Measurements from ENCODE around the gene PLLP. TPM values are rescaled to one million over a fixed set of nuclear protein-coding genes. Genes with fewer than 3 reads are reported as not detected.

PLLP gene
- total and polyA plus RNA-seq, 2 donors (not counting 1 experiment from before 2014, with no cell fraction given): 0.15 TPM; not detected in 1

GRCh38 chr16:57263541-57264351 lies 20.7 kb downstream of the PLLP start:
- peaks cover 9% of the 10 kb centered on the region for H3K4me1 Mint-ChIP-seq
- no peak for ATAC-seq (ENCODE audit: low read depth)
- H3K27me3 Mint-ChIP-seq: no peaks in the 10 kb centered on the region
- no peak overlapping the region for H3K27ac ChIP-seq (ENCODE audit: low read length in 2 of 2)
- intact Hi-C loops (cut with micrococcal nuclease): no loop called here
- no peak overlapping the region for H3K4me3 ChIP-seq (ENCODE audit: control extremely low read depth in 1 of 5, extremely low read depth in 1 of 5, insufficient read depth in 1 of 5, low read depth in 2 of 5, low read length in 4 of 5)
- H4K20me1 ChIP-seq (ENCODE audit: control insufficient read depth, insufficient read depth, low read length, poor library complexity, severe bottlenecking): no peaks in the 10 kb centered on the region
- TF ChIP-seq EZH2 (IDR thresholded peaks at IDR 0.05; ENCODE audit: borderline replicate concordance, insufficient read depth, low read depth, low read length, poor library complexity, severe bottlenecking) (no peak), CTCF (IDR thresholded peaks at IDR 0.05) (no peak)
- H3K79me2 ChIP-seq (ENCODE audit: control insufficient read depth, insufficient read depth, low read length): no peaks in the 10 kb centered on the region
- H2AFZ ChIP-seq (ENCODE audit: insufficient read depth, low read depth, low read length, poor library complexity, severe bottlenecking): no peak overlapping the region
- DNase-seq: no peak
- ChIA-PET POLR2A (no interaction called here), CTCF (no interaction called here)
- no peaks in the 10 kb centered on the region for H3K36me3 ChIP-seq (replicated peaks in 1 of 2; ENCODE audit: control extremely low read depth in 1 of 2, control insufficient read depth in 1 of 2, extremely low read depth in 1 of 2, insufficient read depth in 2 of 2, low read length in 1 of 2)
- 93% methylated on average over 14 of the region's 18 CpGs for WGBS (ENCODE audit: insufficient coverage)
- H3K9ac ChIP-seq (ENCODE audit: low read length): no peak overlapping the region
- H3K27ac Mint-ChIP-seq: no peak overlapping the region
- peaks cover 0 to 15% of the 10 kb centered on the region in 2 donors for H3K4me1 ChIP-seq (ENCODE audit: control insufficient read depth in 2 of 2, insufficient read depth in 2 of 2, low read length in 2 of 2)
- no peaks in the 10 kb centered on the region for H3K27me3 ChIP-seq (replicated peaks in 1 of 4; ENCODE audit: control extremely low read depth in 1 of 4, control insufficient read depth in 3 of 4, insufficient read depth in 4 of 4, low read length in 3 of 4)
- H3K4me2 ChIP-seq (replicated peaks; ENCODE audit: low read depth, low read length, poor library complexity, severe bottlenecking): no peak overlapping the region
- H3K4me3 Mint-ChIP-seq: no peak overlapping the region
- no peaks in the 10 kb centered on the region for H3K9me3 ChIP-seq (ENCODE audit: control extremely low read depth in 1 of 3, control insufficient read depth in 2 of 3, insufficient read depth in 1 of 3, low read length in 2 of 3)
- no peaks in the 10 kb centered on the region for H3K9me3 Mint-ChIP-seq (ENCODE audit: insufficient read depth)

GRCh38 chr16:57262841-57263540 lies 21.5 kb downstream of the PLLP start:
- TF ChIP-seq CTCF (IDR thresholded peaks at IDR 0.05) (no peak), EZH2 (IDR thresholded peaks at IDR 0.05; ENCODE audit: borderline replicate concordance, insufficient read depth, low read depth, low read length, poor library complexity, severe bottlenecking) (no peak)
- Histone ChIP-seq H3K4me2 (replicated peaks; ENCODE audit: low read depth, low read length, poor library complexity, severe bottlenecking) (no peak overlapping the region), H3K79me2 (ENCODE audit: control insufficient read depth, insufficient read depth, low read length) (no peaks in the 10 kb centered on the region), H3K27me3 (replicated peaks in 1 of 4; ENCODE audit: control extremely low read depth in 1 of 4, control insufficient read depth in 3 of 4, insufficient read depth in 4 of 4, low read length in 3 of 4) (no peaks in the 10 kb centered on the region), H3K9me3 (ENCODE audit: control extremely low read depth in 1 of 3, control insufficient read depth in 2 of 3, insufficient read depth in 1 of 3, low read length in 2 of 3) (no peaks in the 10 kb centered on the region), H3K36me3 (replicated peaks in 1 of 2; ENCODE audit: control extremely low read depth in 1 of 2, control insufficient read depth in 1 of 2, extremely low read depth in 1 of 2, insufficient read depth in 2 of 2, low read length in 1 of 2) (no peaks in the 10 kb centered on the region), H2AFZ (ENCODE audit: insufficient read depth, low read depth, low read length, poor library complexity, severe bottlenecking) (no peak overlapping the region), H3K27ac (ENCODE audit: low read length in 2 of 2) (no peak overlapping the region), H3K4me1 (ENCODE audit: control insufficient read depth in 2 of 2, insufficient read depth in 2 of 2, low read length in 2 of 2) (peaks cover 0 to 15% of the 10 kb centered on the region in 2 donors), H3K9ac (ENCODE audit: low read length) (no peak overlapping the region), H3K4me3 (ENCODE audit: control extremely low read depth in 1 of 5, extremely low read depth in 1 of 5, insufficient read depth in 1 of 5, low read depth in 2 of 5, low read length in 4 of 5) (no peak overlapping the region), H4K20me1 (ENCODE audit: control insufficient read depth, insufficient read depth, low read length, poor library complexity, severe bottlenecking) (no peaks in the 10 kb centered on the region)
- DNase-seq: no peak
- no peak for ATAC-seq (ENCODE audit: low read depth)
- CTCF ChIA-PET: no interaction called here
- H3K4me3 Mint-ChIP-seq: no peak overlapping the region
- no peaks in the 10 kb centered on the region for H3K9me3 Mint-ChIP-seq (ENCODE audit: insufficient read depth)
- intact Hi-C loops (cut with micrococcal nuclease): no loop called here
- POLR2A ChIA-PET: no interaction called here
- H3K4me1 Mint-ChIP-seq: peaks cover 9% of the 10 kb centered on the region
- no peak overlapping the region for H3K27ac Mint-ChIP-seq
- 94% methylated on average over 17 of the region's 17 CpGs for WGBS (ENCODE audit: insufficient coverage)
- H3K27me3 Mint-ChIP-seq: no peaks in the 10 kb centered on the region
